HCT116 (cell line): Measurements from ENCODE around the gene RUNX2.

Experiments used
- EGR1 ChIP-seq: IDR thresholded peaks from 2 replicates; pipeline ENCODE4 v1.6.1; 2012; ENCODE audit warnings: low read depth
- EZH2 ChIP-seq: fragments of 200-600 bp; sonication (generic); IDR thresholded peaks from 2 replicates; pipeline ENCODE4 v1.6.1; 2017; ENCODE audit warnings: antibody characterized with exemption, mixed run types
- ZNF274 ChIP-seq: fragments of 200-500 bp; sonication (Bioruptor generic); IDR thresholded peaks from 2 replicates; pipeline ENCODE4 v1.6.1; 2014; ENCODE audit warnings: mild to moderate bottlenecking, low read depth, low read length, inconsistent platforms
- TF ChIP-seq, protein P1 (sequence below), 3 experiments: fragments of 200-600 bp in 1 of 3; sonication (generic) in 1 of 3; IDR thresholded peaks in 2 of 3; conservative IDR thresholded peaks in 1 of 3; 2 replicates each; pipeline ENCODE4 v1.5.1; 2012 to 2017; ENCODE audit warnings: low read depth in 2 of 3, low read length in 2 of 3, antibody characterized with exemption in 1 of 3, borderline replicate concordance in 1 of 3, control low read depth in 1 of 3, mild to moderate bottlenecking in 1 of 3, mixed read lengths in 1 of 3, mixed run types in 1 of 3, moderate library complexity in 1 of 3; ENCODE audit not compliant: insufficient read depth in 1 of 3

DNA sequence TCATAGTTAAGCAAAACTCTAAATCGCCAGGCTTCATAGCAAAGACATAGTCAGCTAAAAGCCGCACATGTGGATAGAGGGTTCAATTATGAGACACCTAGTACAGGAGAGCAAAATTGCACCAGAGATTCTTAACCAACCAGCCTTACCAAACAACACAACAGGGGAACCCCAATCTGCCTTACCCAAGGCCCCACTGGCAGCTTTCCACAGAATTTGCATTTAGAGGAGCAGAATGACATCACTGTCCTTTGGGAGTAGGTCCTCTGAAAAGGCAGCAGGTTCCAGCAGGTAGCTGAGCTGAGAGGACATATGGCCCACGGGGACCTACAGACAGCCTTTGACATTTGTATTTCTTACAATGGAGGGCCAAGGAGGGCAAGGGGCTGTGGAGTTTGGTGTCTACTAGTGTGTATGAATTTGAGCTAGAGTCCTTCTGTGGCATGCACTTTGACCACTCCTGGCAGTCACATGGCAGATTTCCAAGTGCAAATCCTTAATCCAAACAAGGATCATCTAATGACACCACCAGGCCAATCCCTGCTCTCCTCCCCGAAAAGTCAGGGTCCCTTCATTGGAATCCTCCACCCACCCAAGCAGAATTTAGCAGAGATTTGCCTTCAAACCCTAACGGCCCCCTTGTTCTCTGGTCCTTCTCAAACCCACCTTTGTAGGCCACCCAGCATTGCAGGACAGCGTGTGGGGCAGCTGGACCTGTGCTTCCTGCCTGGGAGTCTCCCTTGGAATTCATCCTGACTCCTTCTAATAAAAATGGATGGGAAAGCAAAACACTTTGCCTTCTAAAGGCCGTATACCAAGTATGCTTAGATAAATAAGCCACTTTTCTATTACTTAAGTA, 220.8 kb downstream of the RUNX2 start:
- TF ChIP-seq EZH2 (no peak), ZNF274 (no peak), EGR1 (no peak)
- TF ChIP-seq, protein P1, sequence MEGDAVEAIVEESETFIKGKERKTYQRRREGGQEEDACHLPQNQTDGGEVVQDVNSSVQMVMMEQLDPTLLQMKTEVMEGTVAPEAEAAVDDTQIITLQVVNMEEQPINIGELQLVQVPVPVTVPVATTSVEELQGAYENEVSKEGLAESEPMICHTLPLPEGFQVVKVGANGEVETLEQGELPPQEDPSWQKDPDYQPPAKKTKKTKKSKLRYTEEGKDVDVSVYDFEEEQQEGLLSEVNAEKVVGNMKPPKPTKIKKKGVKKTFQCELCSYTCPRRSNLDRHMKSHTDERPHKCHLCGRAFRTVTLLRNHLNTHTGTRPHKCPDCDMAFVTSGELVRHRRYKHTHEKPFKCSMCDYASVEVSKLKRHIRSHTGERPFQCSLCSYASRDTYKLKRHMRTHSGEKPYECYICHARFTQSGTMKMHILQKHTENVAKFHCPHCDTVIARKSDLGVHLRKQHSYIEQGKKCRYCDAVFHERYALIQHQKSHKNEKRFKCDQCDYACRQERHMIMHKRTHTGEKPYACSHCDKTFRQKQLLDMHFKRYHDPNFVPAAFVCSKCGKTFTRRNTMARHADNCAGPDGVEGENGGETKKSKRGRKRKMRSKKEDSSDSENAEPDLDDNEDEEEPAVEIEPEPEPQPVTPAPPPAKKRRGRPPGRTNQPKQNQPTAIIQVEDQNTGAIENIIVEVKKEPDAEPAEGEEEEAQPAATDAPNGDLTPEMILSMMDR (IDR thresholded peaks at IDR 0.05 in 2 of 3, conservative IDR thresholded peaks at IDR 0.05 in 1 of 3; ENCODE audit: borderline replicate concordance in 1 of 3, insufficient read depth in 1 of 3, low read depth in 2 of 3, low read length in 2 of 3), result no peak
